Hematopoietic multipotent progenitor cell (in vitro differentiated cells): ENCODE measurements around the gene CCNT1. TPM values are rescaled to one million over a fixed set of nuclear protein-coding genes. Genes with fewer than 3 reads are reported as not detected.
"Not testable (repeated sequence)": the region's sequence is repeated elsewhere in the genome, so short reads cannot be mapped to it uniquely, and the experiment has no call there.

Source experiments
- DNase-seq, 3 donors: peaks; one replicate each; pipeline ENCODE4 v3.0.0-alpha.2; 2011 to 2015; ENCODE audit warnings: low read depth in 2 of 3, low spot score in 2 of 3
- small RNA-seq: library from RNA; depleted of rRNA; stranded (forward); fragments of <200 nt; gene quantifications from one replicate; pipeline ENCODE3, GENCODE V24; 2012
- total RNA-seq: library from RNA; depleted of rRNA; stranded (reverse); fragments of >200 nt; gene quantifications from one replicate; pipeline ENCODE4 v1.2.3, GENCODE V29; 2012

CCNT1 gene
- total RNA-seq, 1 donor, result 36.9 TPM

- DNase-seq, result no peak
These were observed 73.5 kb downstream of the CCNT1 start for GRCh38 chr12:48643011-48643410.

GRCh38 chr12:48641752-48642555 lies 74.6 kb downstream of the CCNT1 start:
- not testable (repeated sequence) for DNase-seq

- no peak for DNase-seq
These were observed 75.7 kb downstream of the CCNT1 start for GRCh38 chr12:48640854-48641253.

GRCh38 chr12:48640428-48640827 lies 76.1 kb downstream of the CCNT1 start:
- DNase-seq, result no peak

Small RNA genes lying within 50 kb of the gene (small RNA-seq; reads per million reads assigned to genes)
- gene MIR1291 (not detected), gene SNORA2A (6,173 reads per million, percentile 100 among the genes with 10 or more reads in this experiment), gene SNORA2B (110 reads per million, percentile 97 among the genes with 10 or more reads in this experiment), gene SNORA2C (15.1 reads per million, percentile 94 among the genes with 10 or more reads in this experiment)

Other genes starting within 250 kb of the CCNT1 start
- not detected for gene ANP32D, start 244.1 kb downstream of the CCNT1 start, total RNA-seq
- gene C12orf54, start 234.2 kb downstream of the CCNT1 start, total RNA-seq, result 0.27 TPM
- gene OR8S1, start 191.1 kb downstream of the CCNT1 start, total RNA-seq, result not detected
- not detected for gene LALBA, start 146.7 kb downstream of the CCNT1 start, total RNA-seq
- 96.9 TPM for gene KANSL2, start 34.5 kb downstream of the CCNT1 start, total RNA-seq
- gene ADCY6, start 72.4 kb upstream of the CCNT1 start, total RNA-seq, result 44.7 TPM
- gene CACNB3, start 101.8 kb upstream of the CCNT1 start, total RNA-seq, result 9.2 TPM
- gene DDX23, start 135.5 kb upstream of the CCNT1 start, total RNA-seq, result 58.7 TPM
- 1.9 TPM for gene RND1, start 149.2 kb upstream of the CCNT1 start, total RNA-seq
- gene FKBP11, start 208.8 kb upstream of the CCNT1 start, total RNA-seq, result 8.6 TPM
- gene ARF3, start 240.8 kb upstream of the CCNT1 start, total RNA-seq, result 73.5 TPM